SU-DHL-6 (cell line): ENCODE measurements around the gene SLC25A39.

Source experiments
- H2AFZ ChIP-seq: fragments of 200-600 bp; sonication (generic); 2 replicates; pipeline ENCODE4 v1.6.1; 2014; ENCODE audit warnings: low read depth, mild to moderate bottlenecking, moderate library complexity, mixed read lengths, antibody characterized with exemption, low read length; ENCODE audit not compliant: severe bottlenecking
- H3F3A ChIP-seq: fragments of 200-600 bp; shearing (Covaris generic); 2 replicates; pipeline ENCODE4 v1.6.0; 2016; ENCODE audit warnings: antibody characterized with exemption, mild to moderate bottlenecking; ENCODE audit not compliant: insufficient read depth
- H3K27ac ChIP-seq: fragments of 200-600 bp; sonication (generic); 2 replicates; pipeline ENCODE4 v1.5.1; 2016; ENCODE audit warnings: low read depth, mild to moderate bottlenecking, low read length, moderate library complexity, mixed read lengths
- H3K27me3 ChIP-seq: fragments of 200-600 bp; sonication (generic), shearing (Covaris generic); 2 replicates; pipeline ENCODE4 v1.6.0; 2014; ENCODE audit warnings: mild to moderate bottlenecking, low read length
- H3K36me3 ChIP-seq: fragments of 200-600 bp; sonication (generic); 2 replicates; pipeline ENCODE4 v1.6.1; 2014; ENCODE audit warnings: mild to moderate bottlenecking, low read length, mixed read lengths
- H3K4me2 ChIP-seq: fragments of 300-600, 200-600 bp; shearing (Covaris generic), sonication (generic); 2 replicates; pipeline ENCODE4 v1.6.0; 2014; ENCODE audit warnings: low read length, low read depth, mild to moderate bottlenecking; ENCODE audit not compliant: poor library complexity, severe bottlenecking
- H3K4me3 ChIP-seq: fragments of 200-600 bp; sonication (generic); 2 replicates; pipeline ENCODE4 v1.5.1; 2014; ENCODE audit warnings: antibody characterized with exemption, low read length, mild to moderate bottlenecking, mixed read lengths; ENCODE audit not compliant: insufficient read depth, poor library complexity, severe bottlenecking
- H3K79me2 ChIP-seq: fragments of 200-600 bp; sonication (generic); 2 replicates; pipeline ENCODE4 v1.6.1; 2014; ENCODE audit warnings: mild to moderate bottlenecking, low read length, moderate library complexity; ENCODE audit not compliant: insufficient read depth
- H3K9ac ChIP-seq: fragments of 200-600 bp; sonication (generic); 2 replicates; pipeline ENCODE4 v1.7.0; 2014; ENCODE audit warnings: mild to moderate bottlenecking, low read length
- H3K9me2 ChIP-seq: fragments of 200-600 bp; sonication (generic); replicated peaks from 2 replicates; pipeline ENCODE4 v1.6.1; 2014; ENCODE audit warnings: low read length; ENCODE audit not compliant: insufficient read depth
- H3K9me3 ChIP-seq: fragments of 200-600 bp; sonication (generic); 2 replicates; pipeline ENCODE4 v1.6.1; 2014; ENCODE audit warnings: low read length, mixed read lengths; ENCODE audit not compliant: insufficient read depth
- H4K20me1 ChIP-seq: fragments of 200-600 bp; sonication (generic); 2 replicates; pipeline ENCODE4 v1.6.1; 2014; ENCODE audit warnings: low read depth, mild to moderate bottlenecking, antibody characterized with exemption, low read length, moderate library complexity, mixed read lengths
- CTCF ChIP-seq: fragments of 200-600 bp; sonication (generic); IDR thresholded peaks from one replicate; pipeline ENCODE4 v1.5.1; 2017; ENCODE audit warnings: antibody characterized with exemption, mild to moderate bottlenecking, low read length, moderate library complexity; ENCODE audit not compliant: insufficient read depth, poor library complexity, severe bottlenecking
- EZH2phosphoT487 ChIP-seq: fragments of 200-600 bp; sonication (generic), shearing (Covaris generic); conservative IDR thresholded peaks from 2 replicates; pipeline ENCODE4 v1.6.1; 2018; ENCODE audit warnings: mild to moderate bottlenecking, antibody characterized with exemption, low read length, moderate library complexity, mixed read lengths

The SLC25A39 gene

GRCh38 chr17:44272321-44272951 is 52.2 kb downstream of the SLC25A39 start:
- Histone ChIP-seq H3F3A (no peaks in the 10 kb centered on the region), H3K4me3 (no peak overlapping the region), H3K9me2 (no peaks in the 10 kb centered on the region), H2AFZ (no peak overlapping the region), H3K4me2 (no peak overlapping the region), H3K9ac (no peak overlapping the region), H3K27ac (no peak overlapping the region), H4K20me1 (no peaks in the 10 kb centered on the region), H3K79me2 (no peaks in the 10 kb centered on the region), H3K36me3 (no peaks in the 10 kb centered on the region), H3K27me3 (no peaks in the 10 kb centered on the region), H3K9me3 (no peaks in the 10 kb centered on the region)
- TF ChIP-seq CTCF (no peak), EZH2phosphoT487 (no peak)
